ENCODE data around the gene IL36G.

Gene IL36G

DNA sequence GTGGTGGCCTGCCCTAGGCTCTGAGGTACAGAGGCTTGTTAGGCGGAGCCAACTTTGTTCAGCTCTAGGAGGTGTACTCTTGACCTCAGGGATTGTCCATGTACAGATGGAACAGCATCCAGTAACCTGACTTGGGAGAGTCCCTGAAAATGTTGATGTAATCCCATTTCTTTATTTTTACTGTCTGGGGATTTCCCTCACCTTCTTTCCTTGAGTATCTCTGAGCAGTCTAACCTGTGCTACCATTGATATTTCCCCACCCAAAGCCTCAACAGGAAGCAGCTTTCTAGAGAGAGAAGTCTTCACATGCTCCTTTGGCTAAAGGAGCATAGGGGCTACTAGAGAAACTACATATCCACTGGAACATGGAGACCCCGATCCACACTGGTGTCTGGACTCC is 37.8 kb downstream of the IL36G start:
- DNase-seq (ENCODE audit: low read depth in 2 of 3, low spot score in 2 of 3): no peak

DNA sequence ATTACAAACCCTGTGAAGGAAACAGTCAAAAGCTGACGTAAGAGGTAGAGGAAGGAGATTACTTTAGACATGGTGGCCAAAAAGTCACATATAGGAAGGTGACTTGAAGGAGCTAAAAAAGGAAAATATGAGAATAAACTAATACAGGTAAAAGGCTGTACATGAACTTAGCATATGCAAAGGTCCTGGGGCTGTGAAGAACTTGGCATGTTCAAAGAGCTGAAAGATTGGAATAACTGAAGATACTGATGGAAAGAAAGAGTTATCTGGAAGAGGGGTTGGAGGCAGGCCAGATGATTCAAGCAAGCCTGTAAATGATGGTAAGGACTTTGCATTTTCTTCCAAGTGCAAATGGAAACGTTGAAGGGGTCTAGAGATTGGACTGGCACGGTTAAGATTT is 40.7 kb downstream of the IL36G start:
- DNase-seq (ENCODE audit: low read depth in 2 of 3, low spot score in 2 of 3): no peak

DNA sequence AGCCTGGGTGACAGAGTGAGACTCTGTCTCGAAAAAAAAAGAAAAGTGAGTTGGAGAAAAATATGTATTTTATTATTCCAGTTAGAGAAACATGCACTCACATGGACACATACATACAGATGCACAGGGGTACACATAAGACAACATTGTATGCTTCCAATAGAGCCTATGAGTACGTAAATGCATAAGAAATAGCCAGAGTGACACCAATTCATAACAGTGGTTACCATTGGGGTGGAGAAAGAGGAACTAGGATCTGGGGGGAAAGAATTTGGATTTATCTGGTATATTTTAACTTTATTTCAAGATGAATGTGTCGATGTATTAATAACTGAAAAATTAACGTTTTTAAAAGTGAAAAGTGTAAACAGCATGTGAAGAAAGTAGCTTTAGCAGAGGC is 43.5 kb downstream of the IL36G start:
- DNase-seq (ENCODE audit: low read depth in 2 of 3, low spot score in 2 of 3): no peak

DNA sequence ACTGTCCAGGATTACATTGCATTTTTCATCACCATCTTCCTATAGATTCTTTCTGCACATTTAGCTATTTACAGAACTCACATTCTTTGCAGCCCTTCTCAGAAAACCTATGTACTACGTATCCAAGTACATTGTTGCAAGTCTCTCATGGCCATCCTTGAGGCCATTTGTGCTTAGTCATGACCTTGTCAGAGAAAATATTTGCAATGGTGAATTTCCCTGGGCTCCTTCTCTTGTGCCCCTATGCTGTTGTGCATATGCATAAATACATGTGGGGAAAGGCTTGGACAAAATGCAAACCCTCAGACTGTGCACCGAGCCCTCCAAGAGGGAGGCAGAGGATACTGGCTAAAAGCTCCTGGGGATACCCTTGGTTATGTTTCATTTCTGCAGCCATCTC is 47.0 kb downstream of the IL36G start:
- DNase-seq (ENCODE audit: low read depth in 2 of 3, low spot score in 2 of 3): no peak

DNA sequence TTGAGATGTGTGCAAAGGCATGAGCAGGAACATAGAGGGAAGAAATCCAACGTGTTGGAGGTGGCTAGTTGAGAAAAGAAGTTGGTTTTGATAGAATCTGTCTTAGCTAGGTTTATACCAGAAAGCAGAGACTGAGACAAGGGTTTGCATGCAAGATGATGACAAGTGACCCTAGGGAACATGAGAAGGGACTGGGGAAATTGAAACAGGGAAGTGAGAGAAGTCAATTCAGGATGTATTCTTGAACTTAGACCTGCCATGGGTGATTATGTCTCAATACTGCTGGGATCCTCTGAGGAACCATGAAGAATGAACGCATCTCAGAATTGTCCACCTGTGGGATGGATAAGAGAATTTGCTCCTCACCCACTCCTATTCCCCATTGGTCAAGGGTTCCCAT is 47.9 kb downstream of the IL36G start:
- no peak for DNase-seq (ENCODE audit: low read depth in 2 of 3, low spot score in 2 of 3)

DNA sequence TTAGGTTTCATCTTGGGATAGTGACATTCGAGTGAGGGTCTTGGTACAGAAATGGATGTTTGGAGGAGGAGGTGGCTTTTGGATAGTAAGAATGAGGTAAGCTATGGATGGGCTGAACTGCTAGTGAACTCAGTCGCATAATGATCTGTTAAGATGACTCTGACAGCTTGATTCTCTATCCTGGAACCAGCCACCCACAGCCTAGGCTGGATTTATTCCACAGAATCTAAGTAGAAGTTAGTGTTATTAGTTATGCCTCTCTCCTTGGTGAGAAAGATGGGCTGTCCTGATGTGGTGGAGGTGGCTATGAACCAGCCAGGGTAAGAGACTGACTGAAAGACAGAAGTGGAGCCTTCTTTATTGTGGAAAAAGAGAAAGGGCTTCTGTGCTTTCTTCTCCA is 49.9 kb downstream of the IL36G start:
- no peak for DNase-seq (ENCODE audit: low read depth in 2 of 3, low spot score in 2 of 3)

DNA sequence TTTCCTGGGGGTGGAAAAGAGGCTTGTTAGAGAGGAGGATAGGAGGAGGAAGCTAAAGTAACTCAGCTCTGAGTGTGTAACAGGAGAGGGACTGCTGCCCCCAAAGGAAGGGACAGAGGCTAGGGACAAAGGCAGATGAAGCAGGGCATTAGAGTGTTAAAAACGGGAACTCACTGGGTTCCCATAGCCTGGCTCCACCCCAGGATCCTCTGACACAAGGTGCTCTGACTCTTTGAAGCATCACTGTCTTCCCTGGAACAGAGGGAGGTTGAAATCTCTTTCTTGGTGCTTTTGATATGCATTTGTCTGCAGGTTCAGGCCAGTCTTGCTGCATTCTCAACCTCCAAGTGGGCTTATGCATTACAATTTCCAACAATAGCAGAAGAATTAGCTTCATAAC is 50.3 kb downstream of the IL36G start:
- DNase-seq (ENCODE audit: low read depth in 2 of 3, low spot score in 2 of 3): no peak

DNA sequence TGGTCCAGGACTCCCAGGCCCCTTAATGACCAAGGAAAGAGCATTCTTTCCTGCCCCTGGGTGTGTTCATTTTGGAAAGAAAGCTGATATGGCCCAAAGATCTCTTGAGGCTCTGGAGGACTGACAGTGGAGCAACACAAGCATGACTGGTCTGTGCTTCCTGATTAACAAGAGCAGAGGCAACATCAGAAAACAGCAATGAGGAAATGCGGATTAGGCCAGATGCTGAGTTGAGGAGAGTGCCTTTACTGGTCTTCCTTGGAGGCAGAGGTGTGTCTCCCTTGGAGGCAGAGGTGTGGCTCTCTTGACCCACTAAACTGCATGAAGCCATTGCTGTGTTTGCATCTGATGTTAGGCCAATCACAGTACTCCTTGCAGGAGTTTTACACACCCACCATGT is 54.9 kb downstream of the IL36G start:
- DNase-seq (ENCODE audit: low read depth in 2 of 3, low spot score in 2 of 3): no peak

DNA sequence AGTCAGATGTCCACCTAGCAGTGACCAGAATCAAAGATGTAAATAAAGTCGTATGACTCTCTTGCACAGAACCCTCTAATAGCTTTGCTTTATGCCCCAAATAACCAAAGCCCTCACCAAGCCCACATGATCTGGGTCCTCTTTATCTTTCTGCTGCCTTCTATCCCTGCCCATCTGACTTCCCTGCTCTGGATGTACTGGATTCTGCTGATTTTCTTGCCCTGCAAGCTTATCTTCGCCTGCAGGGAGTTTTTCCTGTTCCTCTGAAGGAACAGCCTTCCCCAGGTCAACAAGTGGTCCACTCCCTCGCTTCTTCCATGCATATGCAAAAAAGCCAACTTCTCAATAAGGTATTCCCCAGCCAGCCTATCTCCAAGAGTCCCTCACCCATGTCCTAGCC is 56.2 kb downstream of the IL36G start:
- DNase-seq (ENCODE audit: low read depth in 2 of 3, low spot score in 2 of 3): no peak

All from activated CD8-positive, alpha-beta memory T cell treated with anti-CD3 and anti-CD28 coated beads for 48 hours (primary cell).